Measurements from ENCODE around the gene PMAIP1. TPM values are rescaled to one million over a fixed set of nuclear protein-coding genes. Genes with fewer than 3 reads are reported as not detected.
A peak's percentile ranks its signal among the peaks of the same experiment; 100 is the strongest.

PMAIP1 gene
- total RNA-seq, 4 donors from 2014 or later, result 0.94 to 2.5 (median 1.4) TPM; not detected in 1

DNA sequence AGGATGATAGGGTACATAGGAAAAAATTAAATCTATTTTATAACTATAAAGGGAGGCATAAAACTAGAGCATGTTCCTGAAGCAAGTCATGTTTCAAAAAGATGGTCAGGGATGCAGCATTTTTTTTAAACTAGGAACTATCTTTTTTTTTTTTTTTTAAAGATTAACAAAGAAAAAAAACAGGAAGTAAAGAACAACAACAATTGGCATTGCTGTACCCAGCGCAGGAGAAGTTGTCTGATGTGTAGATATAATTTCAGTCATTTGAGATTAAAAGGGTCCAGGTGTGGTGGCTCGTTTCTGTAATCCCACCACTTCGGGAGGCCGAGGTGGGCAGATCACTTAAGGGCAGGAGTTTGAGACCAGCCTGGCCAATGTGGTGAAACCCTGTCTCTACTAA lies 41.5 kb downstream of the PMAIP1 start:
- Histone ChIP-seq H3K4me3 (no peak overlapping the region), H3K27me3 (no peaks in the 10 kb centered on the region), H3K27ac (no peak overlapping the region), H3K4me1 (no peaks in the 10 kb centered on the region), H3K36me3 (no peaks in the 10 kb centered on the region), H3K9me3 (no peaks in the 10 kb centered on the region)
- no peak for DNase-seq
- TF ChIP-seq, protein P1, sequence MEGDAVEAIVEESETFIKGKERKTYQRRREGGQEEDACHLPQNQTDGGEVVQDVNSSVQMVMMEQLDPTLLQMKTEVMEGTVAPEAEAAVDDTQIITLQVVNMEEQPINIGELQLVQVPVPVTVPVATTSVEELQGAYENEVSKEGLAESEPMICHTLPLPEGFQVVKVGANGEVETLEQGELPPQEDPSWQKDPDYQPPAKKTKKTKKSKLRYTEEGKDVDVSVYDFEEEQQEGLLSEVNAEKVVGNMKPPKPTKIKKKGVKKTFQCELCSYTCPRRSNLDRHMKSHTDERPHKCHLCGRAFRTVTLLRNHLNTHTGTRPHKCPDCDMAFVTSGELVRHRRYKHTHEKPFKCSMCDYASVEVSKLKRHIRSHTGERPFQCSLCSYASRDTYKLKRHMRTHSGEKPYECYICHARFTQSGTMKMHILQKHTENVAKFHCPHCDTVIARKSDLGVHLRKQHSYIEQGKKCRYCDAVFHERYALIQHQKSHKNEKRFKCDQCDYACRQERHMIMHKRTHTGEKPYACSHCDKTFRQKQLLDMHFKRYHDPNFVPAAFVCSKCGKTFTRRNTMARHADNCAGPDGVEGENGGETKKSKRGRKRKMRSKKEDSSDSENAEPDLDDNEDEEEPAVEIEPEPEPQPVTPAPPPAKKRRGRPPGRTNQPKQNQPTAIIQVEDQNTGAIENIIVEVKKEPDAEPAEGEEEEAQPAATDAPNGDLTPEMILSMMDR (IDR thresholded peaks at IDR 0.05), result no peak
- TF ChIP-seq POLR2A (IDR thresholded peaks at IDR 0.05), result no peak

DNA sequence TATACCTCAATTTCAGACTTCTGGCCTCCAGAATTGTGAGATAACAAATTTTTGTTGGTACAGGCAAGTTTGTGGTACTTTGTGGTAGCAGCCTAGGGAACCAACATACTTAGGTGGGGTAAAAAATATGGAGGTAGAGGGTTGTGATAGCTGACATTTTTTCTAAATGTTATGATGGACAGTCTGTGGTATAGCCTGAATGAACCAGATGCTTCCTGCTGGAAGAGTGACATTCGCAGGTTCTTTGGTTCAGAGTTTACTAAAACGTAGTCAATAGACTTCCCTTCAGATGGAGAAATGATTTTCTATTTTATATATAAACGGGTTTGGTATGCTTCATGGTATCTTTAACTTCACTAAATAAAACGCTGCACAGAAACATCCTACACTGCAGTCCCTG lies 42.8 kb downstream of the PMAIP1 start:
- H3K27ac ChIP-seq, result no peak overlapping the region
- no peak for TF ChIP-seq POLR2A (IDR thresholded peaks at IDR 0.05)
- TF ChIP-seq, protein P1 (IDR thresholded peaks at IDR 0.05), result no peak
- DNase-seq, result no peak
- no peaks in the 10 kb centered on the region for H3K4me1 ChIP-seq
- H3K27me3 ChIP-seq, result no peaks in the 10 kb centered on the region
- H3K36me3 ChIP-seq, result no peaks in the 10 kb centered on the region
- H3K9me3 ChIP-seq, result no peaks in the 10 kb centered on the region
- no peak overlapping the region for H3K4me3 ChIP-seq

DNA sequence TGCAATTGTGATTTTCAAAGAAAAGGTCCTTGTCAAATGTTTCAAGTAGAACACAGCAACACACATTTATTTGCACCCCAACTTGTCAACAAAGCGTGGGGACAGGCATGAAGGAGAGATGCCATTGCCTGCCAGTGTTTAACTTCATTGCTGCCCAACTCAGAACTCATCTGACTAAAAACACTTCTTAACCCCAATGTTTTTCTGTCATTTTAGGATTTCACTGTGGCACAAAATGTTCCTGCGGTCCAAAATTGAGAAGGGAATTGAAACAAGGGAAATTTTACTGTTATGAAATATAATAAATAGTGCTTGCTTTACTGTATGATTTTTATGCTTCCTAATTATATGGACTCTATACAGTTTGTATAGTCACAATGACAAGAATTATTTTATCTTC lies 45.7 kb downstream of the PMAIP1 start:
- H3K9me3 ChIP-seq, result no peaks in the 10 kb centered on the region
- no peaks in the 10 kb centered on the region for H3K36me3 ChIP-seq
- H3K27me3 ChIP-seq, result no peaks in the 10 kb centered on the region
- H3K27ac ChIP-seq, result no peak overlapping the region
- no peak for DNase-seq
- TF ChIP-seq, protein P1 (IDR thresholded peaks at IDR 0.05), result no peak
- no peak for TF ChIP-seq POLR2A (IDR thresholded peaks at IDR 0.05)
- no peak overlapping the region for H3K4me3 ChIP-seq
- no peaks in the 10 kb centered on the region for H3K4me1 ChIP-seq

DNA sequence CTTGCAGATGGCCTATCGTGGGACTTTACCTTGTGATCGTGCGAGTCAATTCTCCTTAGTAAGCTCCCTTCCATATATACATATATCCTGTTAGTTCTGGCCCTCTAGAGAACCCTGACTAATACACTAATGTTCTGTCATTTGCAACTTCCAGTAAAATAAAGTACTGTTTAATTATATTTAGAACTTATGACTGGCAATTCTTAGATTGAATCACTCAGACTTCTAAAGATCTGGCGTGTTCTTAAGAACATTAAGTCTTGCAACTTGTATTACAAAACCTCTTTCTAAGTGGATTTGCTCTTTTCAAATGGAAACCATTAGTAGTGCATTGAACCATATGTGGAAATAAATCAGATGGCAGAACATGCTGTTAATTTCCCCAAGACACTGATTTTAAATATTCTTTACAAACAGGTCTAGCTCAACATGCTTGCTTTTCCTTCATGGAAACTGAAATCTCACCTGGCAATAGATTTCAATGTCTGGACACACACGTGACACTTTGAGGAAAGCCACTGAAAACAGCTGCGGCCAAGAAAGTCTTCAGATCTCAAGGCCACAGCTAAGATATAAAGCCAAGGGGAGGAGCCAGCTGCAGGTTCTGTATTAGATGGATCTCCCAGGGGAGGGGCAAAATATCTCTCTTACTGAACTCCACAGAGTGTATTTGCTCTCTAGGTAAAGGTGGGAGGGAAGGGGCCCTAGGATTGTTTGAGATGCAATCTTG lies 50.6 kb downstream of the PMAIP1 start:
- no peaks in the 10 kb centered on the region for H3K36me3 ChIP-seq
- H3K9me3 ChIP-seq, result no peaks in the 10 kb centered on the region
- DNase-seq, result peak in 1 of 3 donors; percentile 34
- H3K4me1 ChIP-seq, result no peaks in the 10 kb centered on the region
- H3K27me3 ChIP-seq, result no peaks in the 10 kb centered on the region
- H3K4me3 ChIP-seq, result no peak overlapping the region
- H3K27ac ChIP-seq, result no peak overlapping the region
- TF ChIP-seq, protein P1 (IDR thresholded peaks at IDR 0.05), result no peak
- TF ChIP-seq POLR2A (IDR thresholded peaks at IDR 0.05), result no peak

DNA sequence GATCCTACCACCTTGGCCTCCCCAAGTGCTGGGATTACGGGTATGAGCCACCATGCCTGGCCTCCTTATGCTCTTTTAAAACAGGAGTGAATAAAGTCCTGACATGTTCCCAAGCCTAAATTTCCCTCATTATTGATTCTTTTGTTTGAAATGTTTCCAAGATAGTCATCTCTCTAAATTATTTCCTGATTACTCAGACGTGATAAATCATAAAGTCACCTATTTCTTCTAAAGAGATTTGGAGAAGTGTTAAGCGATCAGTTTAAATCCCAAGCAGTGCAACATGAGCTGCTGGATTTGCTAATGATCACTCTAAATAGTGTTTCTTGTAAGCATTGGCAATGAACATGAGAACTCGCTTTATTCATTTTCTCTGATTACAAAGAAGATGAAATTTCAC lies 51.8 kb downstream of the PMAIP1 start:
- Histone ChIP-seq H3K36me3 (no peaks in the 10 kb centered on the region), H3K4me1 (no peaks in the 10 kb centered on the region), H3K27ac (no peak overlapping the region), H3K27me3 (no peaks in the 10 kb centered on the region), H3K4me3 (no peak overlapping the region), H3K9me3 (no peaks in the 10 kb centered on the region)
- TF ChIP-seq, protein P1 (IDR thresholded peaks at IDR 0.05), result no peak
- no peak for TF ChIP-seq POLR2A (IDR thresholded peaks at IDR 0.05)
- DNase-seq, result no peak
